OCI-M1 (cell line): ENCODE results near the gene DDRGK1.

Experiments used
- DNase-seq: peaks from one replicate; lab custom pipeline; 2025; lab: John Stamatoyannopoulos, UW

DDRGK1 gene

GRCh38 chr20:3235666-3236324 lies 31.3 kb upstream of the DDRGK1 start:
- no peak for DNase-seq

GRCh38 chr20:3233991-3234498 lies 29.6 kb upstream of the DDRGK1 start:
- DNase-seq: no peak

DNA sequence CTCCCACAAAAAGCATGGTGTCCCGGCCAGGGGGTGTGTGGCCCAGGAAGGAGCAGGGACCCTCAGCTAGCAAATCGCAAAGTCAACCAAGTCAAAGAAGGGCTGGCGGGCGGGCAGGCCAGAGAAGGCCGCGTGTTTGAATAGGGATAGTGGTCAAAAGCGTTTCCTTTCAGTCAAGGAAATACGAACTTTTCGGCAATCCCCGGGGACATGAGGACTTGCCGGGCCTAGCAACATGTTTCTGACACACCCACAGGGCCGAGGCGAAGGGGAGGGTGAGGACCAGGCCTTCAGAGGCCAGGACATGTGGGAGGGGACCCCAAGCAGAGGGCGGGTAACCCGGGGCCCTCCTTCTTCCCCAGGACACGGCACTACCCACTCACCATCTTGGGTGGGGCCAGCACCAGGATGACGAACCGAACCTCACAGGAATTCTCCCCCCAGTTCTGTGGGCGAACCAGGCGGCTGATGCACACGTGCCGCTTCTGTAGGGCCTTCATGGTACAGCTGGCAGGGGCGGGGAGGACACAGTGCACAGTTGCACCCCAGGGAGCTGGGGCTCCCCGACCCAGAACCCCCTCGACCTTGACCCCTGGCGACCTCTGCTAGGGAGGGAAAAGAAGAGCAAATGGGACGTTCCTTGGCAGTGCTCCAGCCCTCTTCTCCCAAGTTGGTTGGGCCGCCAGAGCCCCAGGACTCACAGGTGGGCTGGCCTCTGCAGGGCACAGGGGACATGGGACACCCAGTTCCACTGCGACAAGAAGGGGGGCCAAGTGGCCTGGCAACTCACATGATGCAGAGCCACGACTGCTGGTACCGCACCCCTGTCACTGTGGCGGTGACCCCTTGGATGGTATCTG lies 28.9 kb upstream of the DDRGK1 start:
- no peak for DNase-seq

DNA sequence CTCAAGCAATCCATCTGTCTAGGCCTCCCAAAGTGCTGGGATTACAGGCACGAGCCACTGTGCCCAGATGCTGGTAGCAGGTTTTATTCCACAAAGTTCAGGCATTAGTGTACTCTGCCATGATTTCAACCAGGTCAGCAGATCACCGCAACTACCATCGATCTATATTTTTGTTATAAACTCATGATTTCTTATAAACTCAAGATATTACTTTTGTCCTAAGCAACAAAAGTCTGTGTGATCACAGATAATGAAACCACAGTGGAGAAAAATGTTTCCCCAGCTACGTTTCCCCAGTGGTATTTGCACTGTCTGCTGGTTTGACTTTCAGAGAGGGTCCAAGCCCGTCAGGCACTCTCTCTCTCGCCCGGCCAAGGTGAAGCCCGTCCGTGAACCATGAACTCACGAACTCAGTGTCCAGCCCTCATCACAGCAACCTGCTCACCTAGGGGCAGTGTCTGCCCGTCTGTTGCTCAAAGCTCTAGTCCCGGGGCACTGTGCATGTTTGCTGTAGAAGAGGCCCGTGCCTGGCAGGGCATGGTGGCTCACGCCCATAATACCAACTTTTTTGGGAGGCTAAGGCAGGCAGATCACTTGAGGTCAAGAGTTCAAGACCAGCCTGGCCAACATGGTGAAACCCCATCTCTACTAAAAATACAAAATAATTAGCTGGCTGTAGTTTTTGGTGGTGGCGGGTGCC lies 27.6 kb upstream of the DDRGK1 start:
- no peak for DNase-seq

DNA sequence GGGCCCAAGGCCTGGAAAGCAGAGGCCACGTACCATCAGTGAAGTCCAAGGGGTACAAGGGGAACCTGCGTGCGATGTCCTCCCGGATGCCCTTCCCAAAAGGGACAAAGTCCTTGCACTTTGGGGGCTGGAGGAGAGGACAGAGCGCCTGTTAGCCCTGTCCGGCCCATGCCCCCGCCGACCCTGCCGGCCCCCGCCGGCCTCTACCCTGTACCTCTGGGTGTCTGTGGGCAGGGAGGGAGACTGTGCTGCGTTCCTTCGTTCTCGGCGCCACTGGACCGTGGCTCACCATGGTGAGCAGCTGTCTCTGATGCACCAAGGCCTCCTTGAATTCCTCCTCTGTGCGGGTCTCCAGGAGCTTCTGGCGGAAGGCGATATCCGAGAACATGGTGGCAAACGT lies 26.6 kb upstream of the DDRGK1 start:
- DNase-seq: no peak

GRCh38 chr20:3229798-3230197 lies 25.3 kb upstream of the DDRGK1 start:
- no peak for DNase-seq

DNA sequence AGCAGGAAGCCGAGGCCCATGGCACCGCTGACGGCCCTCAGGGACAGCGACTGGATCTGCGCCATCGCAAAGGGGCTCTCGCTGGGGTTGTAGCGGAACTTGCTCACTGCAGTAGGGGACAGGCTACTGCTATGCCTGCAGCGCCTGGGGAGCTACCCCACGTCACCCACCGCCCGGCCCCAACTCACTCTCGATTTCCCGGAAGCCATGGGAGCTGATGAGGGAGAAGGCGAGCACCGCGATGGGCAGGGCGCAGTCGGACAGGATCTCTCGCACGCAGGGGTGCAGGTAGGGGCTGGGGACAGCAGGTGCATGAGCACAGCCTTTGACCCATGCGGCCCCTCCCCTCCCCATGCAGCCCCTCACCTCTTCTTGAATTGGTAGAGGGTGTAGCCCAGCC lies 24.7 kb upstream of the DDRGK1 start:
- no peak for DNase-seq

DNA sequence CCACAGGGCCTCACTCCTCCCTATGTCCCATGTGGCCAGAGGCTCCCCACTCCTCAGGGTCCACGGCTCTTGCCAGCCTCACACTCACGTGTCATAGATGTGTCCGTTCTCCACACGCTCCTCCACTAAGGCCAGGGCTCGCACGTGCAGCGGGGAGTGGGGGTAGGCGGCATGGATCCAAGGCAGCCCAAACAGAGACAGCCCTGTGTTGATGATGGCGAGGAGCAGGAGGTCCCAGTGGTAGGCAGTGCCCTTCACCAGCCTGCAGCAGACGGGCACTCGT lies 24.2 kb upstream of the DDRGK1 start:
- no peak for DNase-seq

DNA sequence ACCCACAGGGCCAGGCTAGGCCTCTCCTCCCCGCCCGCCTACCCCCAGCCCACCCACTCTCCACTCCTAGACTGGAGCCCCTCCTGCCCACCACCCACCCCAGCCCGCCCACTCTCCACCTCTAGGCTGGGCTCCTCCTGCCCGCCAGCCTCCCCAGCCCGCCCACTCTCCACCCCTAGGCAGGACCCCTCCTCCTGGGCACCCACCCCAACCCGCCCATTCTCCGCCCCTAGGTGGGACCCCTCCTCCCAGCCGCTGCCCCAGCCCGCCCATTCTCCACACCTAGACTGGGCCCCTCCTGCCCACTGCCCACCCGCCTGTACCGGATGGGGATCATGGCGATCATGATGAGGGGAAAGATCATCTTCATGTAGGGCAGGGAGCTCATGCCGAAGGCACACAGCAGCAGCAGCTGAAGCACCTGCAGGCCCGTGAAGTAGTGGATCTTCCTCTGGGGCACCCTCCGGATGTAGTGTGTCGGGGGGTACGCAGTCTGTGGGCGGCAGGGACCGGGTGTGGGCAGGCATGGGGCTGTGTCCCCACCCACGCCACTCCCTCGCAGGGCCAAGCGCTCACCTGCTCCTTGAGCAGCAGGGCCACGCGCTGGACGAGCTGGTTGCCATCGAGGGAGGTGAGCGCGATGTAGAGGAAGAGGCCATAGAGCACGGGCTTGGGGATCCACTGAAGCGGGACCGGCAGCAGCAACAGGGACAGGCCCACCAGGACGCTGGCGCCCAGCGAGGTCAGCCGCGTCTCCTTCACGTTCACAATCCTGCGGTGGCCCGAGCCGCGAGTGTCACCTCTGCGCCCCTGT lies 23.7 kb upstream of the DDRGK1 start:
- no peak for DNase-seq

DNA sequence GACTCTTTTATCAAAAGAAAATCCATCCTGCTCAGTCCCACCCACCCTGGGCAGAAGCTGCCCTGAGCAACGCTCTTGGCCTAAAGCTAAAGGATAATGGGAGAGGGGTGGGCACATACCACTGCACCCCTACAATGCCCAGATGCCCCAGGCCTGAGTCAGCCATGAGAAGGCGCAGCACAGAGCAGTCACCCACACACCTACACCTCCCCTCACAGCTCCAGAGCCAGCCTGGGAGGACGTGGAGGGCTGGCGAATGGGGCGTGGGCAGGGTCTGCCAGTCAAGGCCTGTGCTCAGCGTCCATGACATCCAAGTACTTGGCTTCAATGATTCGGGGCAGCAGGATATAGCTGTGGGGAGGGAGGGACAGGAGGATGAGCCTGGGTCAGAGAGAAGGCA lies 23.0 kb upstream of the DDRGK1 start:
- no peak for DNase-seq

DNA sequence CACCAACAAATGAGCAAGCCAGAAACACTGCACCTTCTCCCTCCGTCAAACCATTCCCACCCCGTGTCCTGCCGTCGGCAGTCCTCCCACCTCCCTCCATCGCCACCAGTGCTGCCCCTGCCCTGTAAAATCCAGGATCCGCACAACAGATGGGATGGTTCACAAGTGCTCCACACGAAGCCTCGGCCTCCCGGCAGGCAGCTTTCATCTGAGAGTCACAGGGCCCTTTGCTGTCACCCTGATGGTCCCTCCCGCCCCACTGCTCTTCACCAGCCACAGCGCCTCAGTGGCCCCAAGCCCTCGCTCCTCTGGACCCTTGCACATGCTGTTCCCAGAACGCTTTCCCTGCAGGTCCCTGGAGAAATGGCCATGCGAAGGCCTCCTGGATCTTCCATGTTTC lies 22.4 kb upstream of the DDRGK1 start:
- no peak for DNase-seq

DNA sequence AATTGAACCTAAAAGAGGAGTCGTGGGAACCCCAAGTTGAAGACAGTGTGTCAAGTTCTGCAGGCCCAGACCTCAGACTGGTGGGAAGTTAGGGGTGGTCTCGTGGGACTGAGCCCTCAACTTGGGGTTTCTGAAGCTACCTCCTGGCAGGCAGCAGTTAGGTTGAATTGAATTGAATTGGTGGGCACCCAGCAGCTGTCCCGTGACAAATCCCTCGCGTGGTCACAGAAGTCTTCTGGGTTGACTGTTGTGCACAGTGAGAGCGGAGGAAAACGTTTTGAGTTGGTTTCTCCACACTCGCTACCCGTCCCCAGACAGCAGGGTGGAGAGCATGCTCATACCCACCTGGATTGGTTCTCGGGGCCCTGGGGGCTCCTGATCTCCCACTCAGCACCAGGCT lies 21.6 kb upstream of the DDRGK1 start:
- DNase-seq: no peak

GRCh38 chr20:3224681-3225421 lies 20.4 kb upstream of the DDRGK1 start:
- no peak for DNase-seq

GRCh38 chr20:3223994-3224680 lies 19.7 kb upstream of the DDRGK1 start:
- DNase-seq: no peak

DNA sequence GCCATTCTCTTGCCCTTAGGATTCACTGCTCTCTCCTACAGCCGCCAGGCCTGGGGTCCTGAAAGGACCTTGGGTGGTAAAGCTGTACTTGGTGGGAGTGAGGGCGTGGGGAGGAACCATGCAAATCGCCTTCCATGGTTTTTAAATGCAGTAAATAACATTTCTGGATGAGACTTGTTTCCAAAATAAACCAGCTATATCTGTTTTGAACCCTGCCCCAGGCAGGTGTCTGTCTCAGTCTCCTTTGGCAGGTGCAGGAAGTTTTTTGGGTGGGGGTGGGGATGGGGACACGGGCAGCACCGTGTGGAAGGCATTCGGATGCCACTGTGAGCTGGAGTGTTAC lies 19.1 kb upstream of the DDRGK1 start:
- DNase-seq: no peak

- no peak for DNase-seq
Measured at GRCh38 chr20:3222635-3223600, 18.4 kb upstream of the DDRGK1 start.

- DNase-seq: no peak
Measured at GRCh38 chr20:3221398-3222226, 17.1 kb upstream of the DDRGK1 start.

DNA sequence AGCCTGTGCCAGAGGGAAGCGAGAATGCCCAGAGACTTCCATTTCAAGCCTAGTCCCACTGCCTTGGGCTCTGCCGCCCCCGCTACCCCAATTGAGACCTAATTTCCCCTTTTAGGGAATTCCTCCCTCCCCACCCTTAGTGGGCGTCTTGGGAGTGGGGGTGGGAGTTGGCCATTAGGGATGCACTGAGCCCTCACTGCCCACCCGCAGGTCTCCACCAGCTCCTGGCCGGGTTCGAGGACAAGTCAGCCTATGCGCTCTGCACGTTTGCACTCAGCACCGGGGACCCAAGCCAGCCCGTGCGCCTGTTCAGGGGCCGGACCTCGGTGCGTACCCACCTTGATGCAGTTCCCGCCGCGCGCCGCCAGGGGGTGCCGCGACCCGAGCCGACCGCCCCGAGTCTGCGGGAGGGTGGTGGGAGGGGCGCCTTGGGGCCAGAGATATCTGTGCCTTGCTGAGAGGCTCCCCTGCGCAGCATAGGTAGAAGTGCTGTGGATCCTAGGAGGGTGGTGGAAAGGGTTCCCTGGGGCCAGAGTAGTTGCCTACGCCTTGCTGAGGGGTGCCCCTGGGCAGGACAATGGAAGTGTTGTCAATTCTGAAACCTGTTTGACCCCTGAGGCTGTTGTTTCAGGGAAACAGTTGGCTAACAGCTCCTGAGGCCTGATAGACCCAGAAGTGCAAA lies 14.0 kb upstream of the DDRGK1 start:
- DNase-seq: peak; percentile 77
